Activated B cell treated with CpG ODN at 0.5 μM for 24 hours (primary cell): ENCODE measurements around the gene MBIP. TPM values are rescaled to one million over a fixed set of nuclear protein-coding genes. Genes with fewer than 3 reads are reported as not detected.

ENCODE experiments used
- ATAC-seq: fragments of 200-7000 bp; cut with Tn5 transposase; one replicate; pipeline ENCODE4 v1.10.0; 2021; ENCODE audit warnings: low read depth, mild to moderate bottlenecking, moderate library complexity
- CTCF ChIA-PET: fragments of 350-600 bp; sonication (Branson Sonifier 250); formaldehyde crosslinking; loops from one replicate; lab custom pipeline; 2021; ENCODE audit warnings: antibody characterized with exemption; lab: Charles Lee
- POLR2A ChIA-PET: fragments of 350-600 bp; sonication (Branson Sonifier 250); formaldehyde crosslinking; loops from one replicate; lab custom pipeline; 2021; ENCODE audit warnings: antibody characterized with exemption; lab: Charles Lee
- DNase-seq: peaks from one replicate; pipeline ENCODE4 v3.0.0; 2022
- H3K27ac Mint-ChIP-seq: one replicate; pipeline ENCODE4 v1.8.0; 2020; ENCODE audit warnings: mixed read lengths
- H3K27me3 Mint-ChIP-seq: one replicate; pipeline ENCODE4 v1.8.0; 2021; ENCODE audit warnings: mixed read lengths
- H3K36me3 Mint-ChIP-seq: one replicate; pipeline ENCODE4 v1.8.0; 2021; ENCODE audit warnings: low read depth, mixed read lengths
- H3K4me1 Mint-ChIP-seq: one replicate; pipeline ENCODE4 v1.8.0; 2021; ENCODE audit warnings: mixed read lengths
- H3K4me3 Mint-ChIP-seq: one replicate; pipeline ENCODE4 v1.8.0; 2020; ENCODE audit warnings: mild to moderate bottlenecking, mixed read lengths
- H3K9me3 Mint-ChIP-seq: one replicate; pipeline ENCODE4 v1.8.0; 2020; ENCODE audit warnings: mixed read lengths
- CTCF ChIP-seq: fragments of 200-600 bp; IDR thresholded peaks from one replicate; pipeline ENCODE4 v1.8.0; 2022; ENCODE audit warnings: antibody characterized with exemption, mild to moderate bottlenecking
- intact Hi-C: fragments of 100-400 bp; cut with micrococcal nuclease; formaldehyde crosslinking; loops from one replicate; pipeline ENCODE4 v1.15.1; 2024
- total RNA-seq: library from RNA; stranded (reverse); gene quantifications from 2 replicates; pipeline ENCODE4 v1.2.3, GENCODE V29; 2022

MBIP gene
- total RNA-seq, 1 donor from 2014 or later: 21.7 TPM

- H3K27ac Mint-ChIP-seq: peak overlapping the region; percentile 89
- CTCF ChIA-PET: no interaction called here
- intact Hi-C loops: loop anchor here (1.0 to 5.0 kb wide), 4 partner anchors 495 to 1859 kb away; partner anchors contain the start of genes BRMS1L, FAM177A1, RALGAPA1 and SPTSSA
- ATAC-seq: no peak
- H3K36me3 Mint-ChIP-seq: peaks cover 7% of the 10 kb centered on the region
- no peaks in the 10 kb centered on the region for H3K9me3 Mint-ChIP-seq
- H3K4me3 Mint-ChIP-seq: peak overlapping the region; percentile 97
- no peak for TF ChIP-seq CTCF
- POLR2A ChIA-PET: interaction anchor here (0.6 to 0.9 kb wide), 5 partner anchors 495 to 1849 kb away, joined by 3 read pairs; partner anchors contain the start of gene BRMS1L
- H3K27me3 Mint-ChIP-seq: peaks cover 15% of the 10 kb centered on the region
- H3K4me1 Mint-ChIP-seq: peaks cover 19% of the 10 kb centered on the region
- no peak for DNase-seq
These were observed 502 bp upstream of the MBIP start for GRCh38 chr14:36320897-36321381.

- intact Hi-C loops: loop anchor here (1.0 to 10.0 kb wide), 5 partner anchors 494 to 1858 kb away; partner anchors contain the start of genes BRMS1L, EAPP, FAM177A1 and RALGAPA1
- POLR2A ChIA-PET: interaction anchor here (0.6 kb wide), 1 partner anchor 931 kb away, joined by 9 read pairs; no protein-coding TSS in a partner anchor
- ATAC-seq (no peak), DNase-seq (no peak)
- peak overlapping the region; percentile 89 for H3K27ac Mint-ChIP-seq
- no peaks in the 10 kb centered on the region for H3K9me3 Mint-ChIP-seq
- H3K27me3 Mint-ChIP-seq: peaks cover 14% of the 10 kb centered on the region
- H3K36me3 Mint-ChIP-seq: peaks cover 9% of the 10 kb centered on the region
- no peak for TF ChIP-seq CTCF
- H3K4me1 Mint-ChIP-seq: peaks cover 23% of the 10 kb centered on the region
- H3K4me3 Mint-ChIP-seq: peak overlapping the region; percentile 97
- CTCF ChIA-PET: no interaction called here
These were observed 588 bp downstream of the MBIP start for GRCh38 chr14:36319899-36320199.

- POLR2A ChIA-PET: no interaction called here
- CTCF ChIA-PET: no interaction called here
- Mint-ChIP-seq H3K27ac (no peak overlapping the region), H3K36me3 (peaks cover 23% of the 10 kb centered on the region), H3K27me3 (peaks cover 3% of the 10 kb centered on the region), H3K9me3 (no peaks in the 10 kb centered on the region), H3K4me1 (peaks cover 23% of the 10 kb centered on the region), H3K4me3 (no peak overlapping the region)
- TF ChIP-seq CTCF: no peak
- intact Hi-C loops: loop anchor here (10.0 kb wide), 1 partner anchor 1783 kb away; the partner anchor contains the start of gene EAPP
- ATAC-seq (no peak), DNase-seq (no peak)
These were observed 2.8 kb downstream of the MBIP start for GRCh38 chr14:36317650-36318049.

- intact Hi-C loops: loop anchor here (10.0 kb wide), 1 partner anchor 1781 kb away; the partner anchor contains the start of gene EAPP
- peaks cover 23% of the 10 kb centered on the region for H3K4me1 Mint-ChIP-seq
- peaks cover 33% of the 10 kb centered on the region for H3K36me3 Mint-ChIP-seq
- CTCF ChIA-PET: no interaction called here
- no peak overlapping the region for H3K27ac Mint-ChIP-seq
- peaks cover 3% of the 10 kb centered on the region for H3K27me3 Mint-ChIP-seq
- POLR2A ChIA-PET: no interaction called here
- TF ChIP-seq CTCF: no peak
- H3K4me3 Mint-ChIP-seq: no peak overlapping the region
- no peak for DNase-seq
- no peaks in the 10 kb centered on the region for H3K9me3 Mint-ChIP-seq
- no peak for ATAC-seq
These were observed 4.3 kb downstream of the MBIP start for GRCh38 chr14:36316131-36316530.

GRCh38 chr14:36315159-36315853 lies 5.1 kb downstream of the MBIP start:
- DNase-seq (no peak), ATAC-seq (no peak)
- no peak for TF ChIP-seq CTCF
- H3K36me3 Mint-ChIP-seq: peaks cover 37% of the 10 kb centered on the region
- intact Hi-C loops: loop anchor here (10.0 kb wide), 1 partner anchor 1781 kb away; the partner anchor contains the start of gene EAPP
- no peak overlapping the region for H3K4me3 Mint-ChIP-seq
- no peak overlapping the region for H3K27ac Mint-ChIP-seq
- CTCF ChIA-PET: no interaction called here
- POLR2A ChIA-PET: no interaction called here
- no peaks in the 10 kb centered on the region for H3K9me3 Mint-ChIP-seq
- H3K27me3 Mint-ChIP-seq: no peaks in the 10 kb centered on the region
- H3K4me1 Mint-ChIP-seq: peaks cover 15% of the 10 kb centered on the region
